ENCODE data around the gene CTCF.
A peak's percentile ranks its signal among the peaks of the same experiment; 100 is the strongest.

The CTCF gene

GRCh38 chr16:67672306-67672705 is 110.0 kb downstream of the CTCF start:
- no peak overlapping the region for H3K4me3 ChIP-seq (ENCODE audit: low read depth, low read length)
- TF ChIP-seq CTCF (IDR thresholded peaks at IDR 0.05; ENCODE audit: low read depth, low read length), result no peak

GRCh38 chr16:67672739-67673662 is 110.7 kb downstream of the CTCF start:
- no peak overlapping the region for H3K4me3 ChIP-seq (ENCODE audit: low read depth, low read length)
- peak; percentile 74 for TF ChIP-seq CTCF (IDR thresholded peaks at IDR 0.05; ENCODE audit: low read depth, low read length)

- H3K4me3 ChIP-seq (ENCODE audit: low read depth, low read length), result no peak overlapping the region
- no peak for TF ChIP-seq CTCF (IDR thresholded peaks at IDR 0.05; ENCODE audit: low read depth, low read length)
Measured at GRCh38 chr16:67673712-67674580, 111.6 kb downstream of the CTCF start.

- no peak overlapping the region for H3K4me3 ChIP-seq (ENCODE audit: low read depth, low read length)
- TF ChIP-seq CTCF (IDR thresholded peaks at IDR 0.05; ENCODE audit: low read depth, low read length), result no peak
Measured at GRCh38 chr16:67674851-67675578, 112.7 kb downstream of the CTCF start.

GRCh38 chr16:67675579-67675935 is 113.2 kb downstream of the CTCF start:
- TF ChIP-seq CTCF (IDR thresholded peaks at IDR 0.05; ENCODE audit: low read depth, low read length), result no peak
- H3K4me3 ChIP-seq (ENCODE audit: low read depth, low read length), result no peak overlapping the region

- TF ChIP-seq CTCF (IDR thresholded peaks at IDR 0.05; ENCODE audit: low read depth, low read length), result no peak
- no peak overlapping the region for H3K4me3 ChIP-seq (ENCODE audit: low read depth, low read length)
Measured at GRCh38 chr16:67675999-67676398, 113.7 kb downstream of the CTCF start.

All from WI38 (cell line).